Effector memory CD4-positive, alpha-beta T cell (primary cell): ENCODE data around the gene ZBTB44.

Experiments used
- DNase-seq, 3 donors: peaks; one replicate each; pipeline ENCODE4 v3.0.0-alpha.2; 2020
- H3K27ac ChIP-seq: 2 replicates; pipeline ENCODE4 v1.7.0; 2013; ENCODE audit warnings: mild to moderate bottlenecking, low read length, moderate library complexity; ENCODE audit not compliant: insufficient read depth, poor library complexity, severe bottlenecking
- H3K27me3 ChIP-seq: replicated peaks from 2 replicates; pipeline ENCODE4 v1.7.0; 2013; ENCODE audit warnings: mild to moderate bottlenecking, low read length; ENCODE audit not compliant: insufficient read depth, control insufficient read depth, poor library complexity, severe bottlenecking
- H3K36me3 ChIP-seq: 2 replicates; pipeline ENCODE4 v1.7.0; 2013; ENCODE audit warnings: mild to moderate bottlenecking, low read length, moderate library complexity; ENCODE audit not compliant: control insufficient read depth, insufficient read depth
- H3K4me1 ChIP-seq: 2 replicates; pipeline ENCODE4 v1.7.0; 2013; ENCODE audit warnings: low read length, mild to moderate bottlenecking; ENCODE audit not compliant: control insufficient read depth, insufficient read depth, poor library complexity, severe bottlenecking
- H3K4me3 ChIP-seq: 2 replicates; pipeline ENCODE4 v1.7.0; 2013; ENCODE audit warnings: low read length, low read depth, mild to moderate bottlenecking; ENCODE audit not compliant: insufficient read depth, poor library complexity, severe bottlenecking
- H3K9me3 ChIP-seq: 2 replicates; pipeline ENCODE4 v1.7.0; 2013; ENCODE audit warnings: mild to moderate bottlenecking, low read length, moderate library complexity; ENCODE audit not compliant: control insufficient read depth

ZBTB44 gene

DNA sequence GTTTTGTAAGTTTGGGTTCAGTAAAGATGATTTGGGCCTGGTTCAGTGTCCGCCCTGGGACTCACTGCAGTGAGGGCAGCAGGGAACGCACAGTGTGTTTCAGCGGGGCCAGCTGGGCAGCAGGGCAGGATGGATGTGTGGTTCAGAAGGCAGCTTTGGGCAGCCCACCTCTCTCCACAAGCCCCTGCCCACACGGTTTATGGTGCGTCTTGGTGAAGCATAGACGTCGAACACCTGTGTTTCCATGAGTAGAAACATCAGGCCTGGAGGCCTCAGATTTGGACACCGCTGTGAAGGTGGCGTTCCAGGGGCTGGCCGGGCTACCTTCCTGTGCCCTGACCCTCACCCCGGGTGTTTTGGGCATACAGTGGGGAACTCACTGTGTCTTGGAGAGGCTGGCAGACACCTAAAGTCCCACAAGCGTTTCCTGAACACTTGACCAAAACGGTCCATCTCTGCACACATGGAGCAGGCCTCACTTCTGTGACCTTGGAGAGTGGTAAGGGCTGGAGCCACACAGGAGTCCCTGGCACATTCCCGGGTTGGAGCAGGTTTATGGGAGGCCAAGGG, 96.1 kb downstream of the ZBTB44 start:
- H3K27me3 ChIP-seq: no peaks in the 10 kb centered on the region
- H3K27ac ChIP-seq: no peak overlapping the region
- no peak overlapping the region for H3K4me3 ChIP-seq
- no peak for DNase-seq
- H3K9me3 ChIP-seq: no peaks in the 10 kb centered on the region
- no peaks in the 10 kb centered on the region for H3K4me1 ChIP-seq
- no peaks in the 10 kb centered on the region for H3K36me3 ChIP-seq

DNA sequence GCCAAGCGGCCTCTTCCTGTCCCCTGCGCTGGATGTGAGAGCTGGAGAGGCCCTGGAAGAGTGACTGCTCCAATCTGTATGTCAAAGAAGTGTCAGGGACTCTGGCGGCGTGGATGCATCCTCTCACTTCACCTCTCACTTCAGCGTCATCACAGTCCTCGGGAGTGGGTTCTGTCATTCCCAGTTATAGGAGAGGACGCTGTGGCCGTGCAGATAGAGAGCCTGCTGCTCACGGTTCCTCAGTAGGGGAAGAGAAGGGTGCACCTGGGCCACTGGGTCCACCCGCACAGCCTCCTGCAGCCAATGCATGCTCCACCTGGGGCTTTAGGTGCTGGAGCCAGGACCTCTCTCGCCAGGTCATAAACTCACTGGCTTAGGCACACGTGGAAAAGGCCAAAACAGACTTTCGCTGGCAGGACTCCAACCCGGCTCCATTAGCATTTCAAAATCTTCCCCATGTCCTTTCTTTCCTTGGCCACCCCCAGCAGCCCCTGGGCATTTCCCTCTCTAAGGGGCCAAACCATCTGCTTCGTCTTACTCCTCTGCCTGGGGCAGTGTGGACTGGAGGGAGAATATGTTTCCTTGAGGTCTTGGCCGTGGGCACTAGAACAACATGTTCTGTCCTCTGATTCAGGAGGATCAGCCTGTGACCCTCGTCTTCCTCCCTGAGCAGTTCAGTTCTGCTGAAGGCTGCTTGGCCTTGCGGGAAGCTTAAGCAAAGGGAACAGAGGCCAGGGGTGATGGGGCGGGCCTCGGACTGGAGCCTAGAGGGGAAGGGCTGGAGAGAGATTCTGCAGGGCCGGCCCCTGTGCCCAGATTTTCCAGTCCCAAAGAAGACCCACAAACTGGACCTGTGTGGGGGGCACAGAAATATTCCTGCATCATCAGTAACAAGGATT, 97.3 kb downstream of the ZBTB44 start:
- no peaks in the 10 kb centered on the region for H3K4me1 ChIP-seq
- no peaks in the 10 kb centered on the region for H3K9me3 ChIP-seq
- no peak overlapping the region for H3K4me3 ChIP-seq
- H3K36me3 ChIP-seq: no peaks in the 10 kb centered on the region
- no peak overlapping the region for H3K27ac ChIP-seq
- DNase-seq: no peak
- no peaks in the 10 kb centered on the region for H3K27me3 ChIP-seq

DNA sequence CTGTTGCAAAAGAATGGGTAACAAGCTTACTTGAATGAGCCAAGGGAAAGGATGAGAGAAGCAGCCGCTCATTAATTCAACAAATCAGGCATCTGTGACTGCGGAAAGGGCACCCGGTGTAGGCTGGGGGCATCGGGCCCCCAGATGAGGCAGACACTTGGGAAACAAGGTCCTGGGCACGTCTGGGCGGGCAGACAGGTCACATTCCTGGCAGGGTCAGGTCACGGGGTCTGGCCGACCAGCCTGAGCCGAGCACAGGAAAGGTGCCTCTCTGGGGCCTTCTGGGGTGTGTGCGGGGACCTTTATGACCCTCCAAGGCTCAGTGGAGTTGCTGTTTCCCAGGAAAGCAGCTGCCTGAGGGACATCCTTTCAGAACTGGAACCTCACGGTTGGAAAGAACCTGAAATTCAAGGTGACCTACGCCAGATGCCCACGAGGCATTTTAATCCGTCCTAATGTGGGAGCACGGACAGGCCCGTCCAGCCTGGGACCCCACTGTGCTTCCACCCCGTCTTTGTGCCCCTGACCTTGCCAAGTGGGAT, 98.1 kb downstream of the ZBTB44 start:
- DNase-seq: no peak
- H3K36me3 ChIP-seq: no peaks in the 10 kb centered on the region
- no peaks in the 10 kb centered on the region for H3K9me3 ChIP-seq
- H3K4me3 ChIP-seq: no peak overlapping the region
- H3K27me3 ChIP-seq: no peaks in the 10 kb centered on the region
- no peak overlapping the region for H3K27ac ChIP-seq
- H3K4me1 ChIP-seq: no peaks in the 10 kb centered on the region

DNA sequence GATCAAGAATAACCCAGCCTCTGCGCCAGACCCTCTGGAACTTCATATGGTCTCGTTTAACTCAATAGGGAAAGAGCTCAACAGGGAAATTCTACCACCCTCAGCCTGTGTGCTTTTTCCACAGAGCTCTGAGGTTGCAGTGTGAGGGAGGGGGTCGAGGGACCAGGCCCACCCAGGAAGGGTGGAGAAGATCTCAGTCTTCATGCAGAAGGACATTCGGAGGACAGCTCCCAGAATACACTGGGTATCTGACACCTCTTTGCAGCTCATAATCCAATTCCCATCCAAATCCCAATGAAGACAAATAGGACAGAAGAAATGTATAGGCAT, 98.5 kb downstream of the ZBTB44 start:
- H3K4me1 ChIP-seq: no peaks in the 10 kb centered on the region
- H3K4me3 ChIP-seq: no peak overlapping the region
- H3K27me3 ChIP-seq: no peaks in the 10 kb centered on the region
- DNase-seq: no peak
- no peaks in the 10 kb centered on the region for H3K9me3 ChIP-seq
- no peak overlapping the region for H3K27ac ChIP-seq
- no peaks in the 10 kb centered on the region for H3K36me3 ChIP-seq

DNA sequence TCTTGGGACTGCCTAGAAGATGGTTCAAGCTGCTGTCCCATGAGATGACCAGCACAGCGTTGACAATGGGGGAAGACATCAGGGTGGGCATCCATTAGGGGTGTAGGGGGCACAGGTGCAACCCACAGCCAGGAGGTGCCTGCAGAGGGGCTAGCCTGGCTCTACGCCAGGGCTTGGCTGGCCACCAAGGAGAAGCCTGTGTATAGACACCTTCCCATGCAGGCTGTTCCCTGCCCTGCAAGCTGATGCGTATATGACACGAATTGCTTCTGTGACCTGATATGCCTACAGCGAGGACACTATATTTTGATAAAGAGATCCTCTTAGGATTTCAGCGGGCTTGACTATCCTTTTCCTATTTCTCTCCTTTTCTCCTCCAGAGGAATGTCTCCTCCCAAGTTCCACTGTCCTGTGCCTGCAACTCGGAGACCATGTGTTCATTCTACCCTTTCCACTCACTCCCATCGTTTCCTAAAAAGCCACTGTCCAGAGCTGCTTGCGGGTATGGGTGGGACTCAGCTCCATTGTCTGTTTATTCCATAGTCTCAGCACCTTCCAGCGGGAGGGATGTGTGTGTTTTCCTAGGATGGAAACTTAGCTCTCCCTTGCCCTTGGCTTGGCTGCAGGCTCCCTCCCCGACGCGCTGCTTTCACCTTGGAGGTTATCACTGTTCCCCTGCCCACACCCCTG, 99.0 kb downstream of the ZBTB44 start:
- H3K4me1 ChIP-seq: no peaks in the 10 kb centered on the region
- DNase-seq: no peak
- no peaks in the 10 kb centered on the region for H3K36me3 ChIP-seq
- H3K4me3 ChIP-seq: no peak overlapping the region
- no peaks in the 10 kb centered on the region for H3K9me3 ChIP-seq
- H3K27ac ChIP-seq: no peak overlapping the region
- no peaks in the 10 kb centered on the region for H3K27me3 ChIP-seq

DNA sequence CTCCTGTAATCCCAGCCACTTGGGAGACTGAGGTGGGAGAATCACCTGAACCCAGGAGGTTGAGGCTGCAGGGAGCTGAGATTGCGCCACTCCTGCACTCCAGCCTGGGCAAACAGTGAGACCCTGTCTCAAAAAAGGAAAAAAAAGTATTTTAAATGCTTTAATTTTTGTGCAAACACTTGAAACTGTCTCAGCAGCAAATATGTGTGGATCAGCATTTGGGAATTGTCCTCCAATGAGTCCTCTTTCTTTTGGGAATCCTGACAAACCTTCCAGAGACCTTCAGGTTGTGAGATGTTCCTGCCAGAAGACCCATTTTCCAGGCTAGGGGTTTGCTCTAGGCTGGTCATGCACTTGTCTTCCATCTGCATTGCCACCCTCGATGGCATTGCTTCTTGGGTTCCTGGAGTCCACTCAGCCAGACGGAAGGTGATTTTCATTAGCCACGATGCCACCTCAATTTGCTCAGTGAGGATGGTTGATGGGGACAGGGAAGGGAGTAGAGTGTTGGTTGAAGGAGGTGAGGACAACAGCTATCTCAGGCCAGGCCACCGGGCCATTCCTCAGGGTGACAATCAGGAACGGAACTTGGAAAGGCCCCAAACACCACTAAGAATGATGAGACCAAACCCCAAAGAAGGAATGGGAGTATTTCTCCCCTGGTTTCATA, 99.7 kb downstream of the ZBTB44 start:
- H3K36me3 ChIP-seq: no peaks in the 10 kb centered on the region
- H3K27ac ChIP-seq: no peak overlapping the region
- DNase-seq: no peak
- no peaks in the 10 kb centered on the region for H3K9me3 ChIP-seq
- H3K27me3 ChIP-seq: no peaks in the 10 kb centered on the region
- H3K4me1 ChIP-seq: no peaks in the 10 kb centered on the region
- no peak overlapping the region for H3K4me3 ChIP-seq

DNA sequence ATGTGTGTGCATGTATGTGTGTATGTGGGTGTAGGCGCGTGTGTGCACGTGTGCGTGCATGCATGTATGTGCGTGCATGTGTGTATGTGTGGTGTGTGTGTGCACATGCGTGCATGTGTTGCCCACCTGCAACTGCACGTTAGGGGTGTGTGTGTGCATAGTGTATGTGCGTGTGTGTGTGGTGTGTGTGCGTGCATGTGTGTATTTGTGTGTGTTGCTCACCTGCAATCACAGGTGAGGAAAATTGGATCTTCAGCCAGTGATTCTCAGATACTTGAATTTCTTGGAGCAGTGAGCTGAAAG, 100.8 kb downstream of the ZBTB44 start:
- H3K9me3 ChIP-seq: no peaks in the 10 kb centered on the region
- no peak overlapping the region for H3K4me3 ChIP-seq
- H3K4me1 ChIP-seq: no peaks in the 10 kb centered on the region
- H3K27me3 ChIP-seq: no peaks in the 10 kb centered on the region
- no peak overlapping the region for H3K27ac ChIP-seq
- H3K36me3 ChIP-seq: no peaks in the 10 kb centered on the region
- DNase-seq: no peak

DNA sequence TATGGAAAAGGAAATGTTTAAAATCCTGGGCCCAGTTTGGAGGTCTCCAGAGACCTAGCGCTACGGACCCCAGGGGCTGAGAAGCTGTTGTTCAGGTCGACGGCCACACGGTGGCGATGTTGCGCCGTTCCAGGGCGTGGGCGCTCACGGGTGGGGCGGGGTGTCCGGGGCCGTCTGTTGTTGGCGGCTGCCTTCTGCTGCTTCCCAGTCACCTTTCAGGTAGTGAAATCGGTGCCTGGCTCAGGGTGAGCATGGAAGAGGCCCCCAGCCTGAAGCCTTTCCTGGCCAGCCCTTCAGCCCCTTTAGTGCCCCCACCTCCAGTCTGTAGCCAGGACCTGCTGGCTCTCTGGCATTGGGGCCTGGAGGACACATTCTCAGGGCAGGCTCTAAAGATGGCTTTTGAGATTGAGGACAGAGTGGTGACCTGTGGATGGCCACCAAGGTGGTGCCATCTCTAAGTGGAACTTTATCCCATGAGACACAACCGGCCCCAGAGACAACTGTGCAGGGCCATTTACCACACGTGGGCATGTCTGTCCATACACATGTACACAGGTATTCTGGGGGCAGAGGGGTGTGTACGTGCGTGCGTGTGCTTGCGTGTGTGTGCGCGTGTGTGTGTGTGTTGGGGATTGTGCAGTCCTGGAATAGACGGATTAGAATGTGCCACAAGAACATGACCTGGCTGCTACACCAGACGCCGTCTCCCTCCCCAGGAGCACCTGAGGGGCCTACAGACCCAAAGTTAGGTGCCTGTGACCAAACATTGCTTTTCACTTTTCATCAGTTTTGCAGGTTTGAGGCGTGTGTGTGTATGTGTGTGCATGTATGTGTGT, 101.4 kb downstream of the ZBTB44 start:
- no peaks in the 10 kb centered on the region for H3K9me3 ChIP-seq
- H3K4me1 ChIP-seq: no peaks in the 10 kb centered on the region
- H3K4me3 ChIP-seq: no peak overlapping the region
- DNase-seq: peak; percentile 27 to 50 (median 40)
- H3K27ac ChIP-seq: no peak overlapping the region
- H3K36me3 ChIP-seq: no peaks in the 10 kb centered on the region
- H3K27me3 ChIP-seq: no peaks in the 10 kb centered on the region

DNA sequence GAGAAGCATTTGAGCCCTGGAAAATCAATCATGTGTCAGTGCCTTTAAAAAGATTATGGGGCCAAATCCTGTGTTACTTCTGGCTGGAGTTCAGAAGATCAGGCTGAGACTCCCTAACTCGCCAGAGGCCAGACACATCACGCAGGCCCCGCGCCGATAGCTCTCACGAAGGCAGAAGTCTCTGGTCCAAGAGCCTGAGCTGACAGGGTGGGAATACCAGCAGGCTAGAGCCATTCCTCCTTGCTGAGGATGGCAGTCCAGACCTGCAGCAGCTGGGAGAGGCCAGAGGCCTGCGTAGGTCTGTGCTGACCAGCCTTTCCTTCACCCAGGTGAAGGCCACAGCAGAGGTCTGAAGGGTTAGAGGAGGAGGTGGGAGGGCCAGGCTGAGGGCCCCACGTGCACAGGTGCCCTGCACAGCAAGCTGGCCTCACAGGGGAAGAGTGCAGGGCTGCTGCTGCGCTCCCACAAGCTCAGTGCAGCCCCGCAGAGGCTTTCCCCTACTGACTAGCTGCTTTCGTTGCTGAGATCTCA, 102.2 kb downstream of the ZBTB44 start:
- no peaks in the 10 kb centered on the region for H3K36me3 ChIP-seq
- no peak overlapping the region for H3K4me3 ChIP-seq
- no peak overlapping the region for H3K27ac ChIP-seq
- H3K9me3 ChIP-seq: no peaks in the 10 kb centered on the region
- no peaks in the 10 kb centered on the region for H3K4me1 ChIP-seq
- DNase-seq: no peak
- H3K27me3 ChIP-seq: no peaks in the 10 kb centered on the region
